Panc1 (cell line): ENCODE measurements around the gene SLAMF1.

Source experiments
- POLR2AphosphoS5 ChIP-seq: IDR thresholded peaks from 2 replicates; pipeline ENCODE4 v1.6.1; 2012; ENCODE audit warnings: mild to moderate bottlenecking, low read depth, low read length, moderate library complexity
- SIN3A ChIP-seq: IDR thresholded peaks from 2 replicates; pipeline ENCODE4 v1.6.1; 2012; ENCODE audit warnings: low read depth, mild to moderate bottlenecking, low read length, moderate library complexity, borderline replicate concordance; ENCODE audit not compliant: insufficient read depth
- TF ChIP-seq, protein P1 (sequence below): fragments of 450-650 bp; IDR thresholded peaks from 2 replicates; pipeline ENCODE4 v1.5.1; 2017; ENCODE audit warnings: mild to moderate bottlenecking
- TF ChIP-seq, protein P2 (sequence below), 2 experiments: IDR thresholded peaks; 2 replicates each; pipeline ENCODE4 v1.6.1; 2011 to 2012; ENCODE audit warnings: low read depth in 2 of 2, control low read depth in 1 of 2, low read length in 1 of 2, mild to moderate bottlenecking in 1 of 2, moderate library complexity in 1 of 2; ENCODE audit not compliant: insufficient read depth in 1 of 2

DNA sequence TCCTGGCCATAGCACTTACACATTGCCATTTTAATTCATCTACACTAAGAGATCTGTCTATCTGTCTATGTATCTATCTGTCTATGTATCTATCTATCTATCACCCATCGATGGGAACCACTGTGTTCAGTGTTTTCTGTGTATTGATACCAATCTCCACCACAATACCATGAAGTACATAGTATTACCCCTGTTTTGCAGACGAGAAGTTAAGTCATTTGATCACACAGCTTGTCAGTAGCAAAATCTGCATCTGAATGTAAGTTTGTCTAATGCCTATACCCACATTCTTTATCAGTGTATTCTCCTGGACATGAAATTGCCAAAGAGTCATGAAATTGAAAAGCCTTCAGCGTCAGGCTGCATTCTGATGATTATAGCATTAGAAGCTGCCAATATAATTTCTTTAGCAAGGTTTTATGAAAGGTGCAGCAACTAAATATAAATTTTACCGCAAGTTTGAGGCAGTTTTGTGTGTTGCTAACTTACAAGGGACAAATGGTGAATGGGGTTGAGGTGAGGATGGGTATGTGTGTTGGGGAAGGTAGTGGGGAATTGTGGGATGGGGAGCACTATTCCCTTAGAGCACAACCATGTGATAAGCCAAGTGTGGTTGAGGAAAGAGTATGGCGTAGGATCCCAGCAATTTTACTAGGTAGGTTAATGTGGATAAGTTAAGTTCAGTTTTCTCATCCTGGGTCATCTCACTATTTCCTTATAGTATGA is 24.2 kb downstream of the SLAMF1 start:
- TF ChIP-seq, protein P1, sequence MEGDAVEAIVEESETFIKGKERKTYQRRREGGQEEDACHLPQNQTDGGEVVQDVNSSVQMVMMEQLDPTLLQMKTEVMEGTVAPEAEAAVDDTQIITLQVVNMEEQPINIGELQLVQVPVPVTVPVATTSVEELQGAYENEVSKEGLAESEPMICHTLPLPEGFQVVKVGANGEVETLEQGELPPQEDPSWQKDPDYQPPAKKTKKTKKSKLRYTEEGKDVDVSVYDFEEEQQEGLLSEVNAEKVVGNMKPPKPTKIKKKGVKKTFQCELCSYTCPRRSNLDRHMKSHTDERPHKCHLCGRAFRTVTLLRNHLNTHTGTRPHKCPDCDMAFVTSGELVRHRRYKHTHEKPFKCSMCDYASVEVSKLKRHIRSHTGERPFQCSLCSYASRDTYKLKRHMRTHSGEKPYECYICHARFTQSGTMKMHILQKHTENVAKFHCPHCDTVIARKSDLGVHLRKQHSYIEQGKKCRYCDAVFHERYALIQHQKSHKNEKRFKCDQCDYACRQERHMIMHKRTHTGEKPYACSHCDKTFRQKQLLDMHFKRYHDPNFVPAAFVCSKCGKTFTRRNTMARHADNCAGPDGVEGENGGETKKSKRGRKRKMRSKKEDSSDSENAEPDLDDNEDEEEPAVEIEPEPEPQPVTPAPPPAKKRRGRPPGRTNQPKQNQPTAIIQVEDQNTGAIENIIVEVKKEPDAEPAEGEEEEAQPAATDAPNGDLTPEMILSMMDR, result no peak
- TF ChIP-seq, protein P2, sequence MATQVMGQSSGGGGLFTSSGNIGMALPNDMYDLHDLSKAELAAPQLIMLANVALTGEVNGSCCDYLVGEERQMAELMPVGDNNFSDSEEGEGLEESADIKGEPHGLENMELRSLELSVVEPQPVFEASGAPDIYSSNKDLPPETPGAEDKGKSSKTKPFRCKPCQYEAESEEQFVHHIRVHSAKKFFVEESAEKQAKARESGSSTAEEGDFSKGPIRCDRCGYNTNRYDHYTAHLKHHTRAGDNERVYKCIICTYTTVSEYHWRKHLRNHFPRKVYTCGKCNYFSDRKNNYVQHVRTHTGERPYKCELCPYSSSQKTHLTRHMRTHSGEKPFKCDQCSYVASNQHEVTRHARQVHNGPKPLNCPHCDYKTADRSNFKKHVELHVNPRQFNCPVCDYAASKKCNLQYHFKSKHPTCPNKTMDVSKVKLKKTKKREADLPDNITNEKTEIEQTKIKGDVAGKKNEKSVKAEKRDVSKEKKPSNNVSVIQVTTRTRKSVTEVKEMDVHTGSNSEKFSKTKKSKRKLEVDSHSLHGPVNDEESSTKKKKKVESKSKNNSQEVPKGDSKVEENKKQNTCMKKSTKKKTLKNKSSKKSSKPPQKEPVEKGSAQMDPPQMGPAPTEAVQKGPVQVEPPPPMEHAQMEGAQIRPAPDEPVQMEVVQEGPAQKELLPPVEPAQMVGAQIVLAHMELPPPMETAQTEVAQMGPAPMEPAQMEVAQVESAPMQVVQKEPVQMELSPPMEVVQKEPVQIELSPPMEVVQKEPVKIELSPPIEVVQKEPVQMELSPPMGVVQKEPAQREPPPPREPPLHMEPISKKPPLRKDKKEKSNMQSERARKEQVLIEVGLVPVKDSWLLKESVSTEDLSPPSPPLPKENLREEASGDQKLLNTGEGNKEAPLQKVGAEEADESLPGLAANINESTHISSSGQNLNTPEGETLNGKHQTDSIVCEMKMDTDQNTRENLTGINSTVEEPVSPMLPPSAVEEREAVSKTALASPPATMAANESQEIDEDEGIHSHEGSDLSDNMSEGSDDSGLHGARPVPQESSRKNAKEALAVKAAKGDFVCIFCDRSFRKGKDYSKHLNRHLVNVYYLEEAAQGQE (IDR thresholded peaks at IDR 0.05; ENCODE audit: insufficient read depth in 1 of 2, low read depth in 2 of 2, low read length in 1 of 2), result no peak
- TF ChIP-seq POLR2AphosphoS5, result no peak
- TF ChIP-seq SIN3A, result no peak
